H9 (cell line): Measurements from ENCODE around the gene TAS2R46. TPM values are rescaled to one million over a fixed set of nuclear protein-coding genes. Genes with fewer than 3 reads are reported as not detected.

Experiments used
- DNase-seq: peaks from one replicate; pipeline ENCODE4 v3.0.0-alpha.2; 2017
- H2AFZ ChIP-seq: one replicate; pipeline ENCODE4 v1.6.1; 2013; ENCODE audit warnings: mild to moderate bottlenecking, low read length, control low read depth, moderate library complexity
- H2AK5ac ChIP-seq: 2 replicates; pipeline ENCODE4 v1.6.1; 2013; ENCODE audit warnings: low read length, control low read depth, mixed read lengths; ENCODE audit not compliant: insufficient read length
- H2BK120ac ChIP-seq: one replicate; pipeline ENCODE4 v1.6.1; 2013; ENCODE audit warnings: low read depth, mild to moderate bottlenecking, low read length, control low read depth, inconsistent platforms; ENCODE audit not compliant: poor library complexity, severe bottlenecking
- H2BK12ac ChIP-seq: 2 replicates; pipeline ENCODE4 v1.6.1; 2013; ENCODE audit warnings: low read length, control low read depth, mixed read lengths, low read depth; ENCODE audit not compliant: insufficient read length
- H2BK15ac ChIP-seq: 2 replicates; pipeline ENCODE4 v1.6.1; 2013; ENCODE audit warnings: low read depth, low read length, control low read depth
- H2BK20ac ChIP-seq: one replicate; pipeline ENCODE4 v1.6.1; 2013; ENCODE audit warnings: low read depth, mild to moderate bottlenecking, low read length, control low read depth, inconsistent platforms; ENCODE audit not compliant: poor library complexity, severe bottlenecking
- H2BK5ac ChIP-seq: 2 replicates; pipeline ENCODE4 v1.6.1; 2013; ENCODE audit warnings: low read length, control low read depth, mixed read lengths; ENCODE audit not compliant: insufficient read length
- H3K14ac ChIP-seq: 2 replicates; pipeline ENCODE4 v1.6.1; 2013; ENCODE audit warnings: low read length, control low read depth; ENCODE audit not compliant: insufficient read depth
- H3K18ac ChIP-seq: 2 replicates; pipeline ENCODE4 v1.6.1; 2013; ENCODE audit warnings: low read depth, mild to moderate bottlenecking, mixed read lengths, low read length, control low read depth; ENCODE audit not compliant: insufficient read length
- H3K23ac ChIP-seq: 2 replicates; pipeline ENCODE4 v1.6.1; 2013; ENCODE audit warnings: low read length, control low read depth, mixed read lengths, low read depth; ENCODE audit not compliant: insufficient read length
- H3K23me2 ChIP-seq: 2 replicates; pipeline ENCODE4 v1.6.1; 2013; ENCODE audit warnings: low read depth, mild to moderate bottlenecking, mixed read lengths, low read length, control low read depth; ENCODE audit not compliant: insufficient read length, poor library complexity, severe bottlenecking
- H3K27ac ChIP-seq: 2 replicates; pipeline ENCODE4 v1.5.1; 2013; ENCODE audit warnings: low read length, control low read depth, mixed read lengths, low read depth; ENCODE audit not compliant: insufficient read length
- H3K27me3 ChIP-seq: 2 replicates; pipeline ENCODE4 v1.6.1; 2013; ENCODE audit warnings: low read length, control low read depth, inconsistent platforms; ENCODE audit not compliant: insufficient read depth
- H3K4ac ChIP-seq: 2 replicates; pipeline ENCODE4 v1.6.1; 2013; ENCODE audit warnings: low read depth, mild to moderate bottlenecking, control low read depth, inconsistent platforms, low read length, moderate library complexity
- H3K4me1 ChIP-seq: 2 replicates; pipeline ENCODE4 v1.6.1; 2013; ENCODE audit warnings: low read length, control low read depth, inconsistent platforms; ENCODE audit not compliant: insufficient read depth
- H3K4me2 ChIP-seq: 2 replicates; pipeline ENCODE4 v1.6.1; 2013; ENCODE audit warnings: low read length, control low read depth, mixed read lengths; ENCODE audit not compliant: insufficient read length, insufficient read depth
- H3K56ac ChIP-seq: 2 replicates; pipeline ENCODE4 v1.6.1; 2013; ENCODE audit warnings: low read depth, mild to moderate bottlenecking, mixed read lengths, low read length, control low read depth; ENCODE audit not compliant: insufficient read length
- H3K79me1 ChIP-seq: 2 replicates; pipeline ENCODE4 v1.6.1; 2013; ENCODE audit warnings: low read depth, mild to moderate bottlenecking, moderate library complexity, low read length, control low read depth, inconsistent platforms; ENCODE audit not compliant: insufficient read depth, poor library complexity, severe bottlenecking
- H3K79me2 ChIP-seq: 2 replicates; pipeline ENCODE4 v1.6.1; 2013; ENCODE audit warnings: low read length, control low read depth, inconsistent platforms; ENCODE audit not compliant: insufficient read depth
- H3K9ac ChIP-seq: 2 replicates; pipeline ENCODE4 v1.6.1; 2013; ENCODE audit warnings: low read length, control low read depth, mixed read lengths; ENCODE audit not compliant: insufficient read length; ENCODE audit errors: extremely low read depth
- H3K9me3 ChIP-seq: one replicate; pipeline ENCODE4 v1.6.1; 2013; ENCODE audit warnings: low read depth, low read length, inconsistent platforms; ENCODE audit not compliant: control insufficient read depth
- H3T11ph ChIP-seq: one replicate; pipeline ENCODE4 v1.6.1; 2013; ENCODE audit warnings: mild to moderate bottlenecking, low read length, control low read depth, inconsistent platforms
- H4K20me1 ChIP-seq: one replicate; pipeline ENCODE4 v1.6.1; 2013; ENCODE audit not compliant: control insufficient read depth, insufficient read length, insufficient read depth
- H4K5ac ChIP-seq: 2 replicates; pipeline ENCODE4 v1.6.1; 2013; ENCODE audit warnings: low read depth, mild to moderate bottlenecking, mixed read lengths, low read length, control low read depth; ENCODE audit not compliant: insufficient read length
- H4K8ac ChIP-seq: replicated peaks from 2 replicates; pipeline ENCODE4 v1.6.1; 2013; ENCODE audit warnings: low read length, control low read depth, mixed read lengths, low read depth; ENCODE audit not compliant: insufficient read length
- H4K91ac ChIP-seq: 2 replicates; pipeline ENCODE4 v1.6.1; 2013; ENCODE audit warnings: low read depth, mild to moderate bottlenecking, moderate library complexity, mixed read lengths, low read length, control low read depth; ENCODE audit not compliant: insufficient read length
- H3K27ac Mint-ChIP-seq, 3 experiments: 2 replicates in 2 of 3; 3 replicates in 1 of 3; pipeline ENCODE4 v1.8.0; 2020 to 2021; ENCODE audit warnings: mixed read lengths in 3 of 3, mild to moderate bottlenecking in 1 of 3, moderate library complexity in 1 of 3
- H3K27me3 Mint-ChIP-seq: 2 replicates; pipeline ENCODE4 v1.8.0; 2021; ENCODE audit warnings: low read depth, mild to moderate bottlenecking, moderate library complexity, mixed read lengths
- H3K36me3 Mint-ChIP-seq, 3 experiments: 2 replicates in 2 of 3; 3 replicates in 1 of 3; pipeline ENCODE4 v1.8.0; 2020 to 2021; ENCODE audit warnings: low read depth in 3 of 3, mixed read lengths in 3 of 3; ENCODE audit not compliant: insufficient read depth in 1 of 3
- H3K4me1 Mint-ChIP-seq, 2 experiments: 2 replicates each; pipeline ENCODE4 v1.8.0; 2020; ENCODE audit warnings: mixed read lengths in 2 of 2
- H3K4me3 Mint-ChIP-seq, 2 experiments: 2 replicates in 1 of 2; 3 replicates in 1 of 2; pipeline ENCODE4 v1.8.0; 2020 to 2021; ENCODE audit warnings: mild to moderate bottlenecking in 2 of 2, mixed read lengths in 2 of 2, moderate library complexity in 1 of 2
- H3K9me3 Mint-ChIP-seq, 2 experiments: 2 replicates in 1 of 2; 3 replicates in 1 of 2; pipeline ENCODE4 v1.8.0; 2020; ENCODE audit warnings: mild to moderate bottlenecking in 2 of 2, mixed read lengths in 2 of 2, moderate library complexity in 1 of 2
- CTCF ChIP-seq: fragments of 200-600 bp; sonication (generic); conservative IDR thresholded peaks from 3 replicates; pipeline ENCODE4 v1.8.0; 2021; ENCODE audit warnings: antibody characterized with exemption, mild to moderate bottlenecking
- WGBS: extraction: QIAGEN DNeasy Blood & Tissue Kit; methylation state at CpG from one replicate; pipeline ENCODE4 v1.1.7; 2013; ENCODE audit warnings: missing lambda C conversion rate, low lambda C conversion rate, mixed read lengths; ENCODE audit not compliant: insufficient read length; ENCODE audit errors: extremely low coverage; 5-methylcytosine and 5-hydroxymethylcytosine counted together
- total RNA-seq: library from RNA; stranded (reverse); gene quantifications from 2 replicates; pipeline ENCODE4 v1.2.1, GENCODE V29; 2021

The TAS2R46 gene
- total RNA-seq, 1 experiment from 2014 or later = 1.2 TPM

GRCh38 chr12:11085419-11085818, 23.3 kb upstream of the TAS2R46 start:
- H3K23ac ChIP-seq = no peak overlapping the region
- no peak for TF ChIP-seq CTCF
- no peak overlapping the region for H3K4me2 ChIP-seq
- H2BK12ac ChIP-seq = no peak overlapping the region
- H3K27ac ChIP-seq = no peak overlapping the region
- H3K4ac ChIP-seq = no peak overlapping the region
- Mint-ChIP-seq H3K36me3 (peaks cover 14 to 22% (median 19%) of the 10 kb centered on the region in 3 experiments), H3K4me1 (no peaks in the 10 kb centered on the region), H3K27me3 (no peaks in the 10 kb centered on the region), H3K9me3 (peaks cover 14% of the 10 kb centered on the region in 2 experiments), H3K4me3 (no peak overlapping the region), H3K27ac (no peak overlapping the region)
- H4K8ac ChIP-seq = no peak overlapping the region
- no peak overlapping the region for H2BK15ac ChIP-seq
- no peak overlapping the region for H2AFZ ChIP-seq
- no peak overlapping the region for H4K5ac ChIP-seq
- H3K23me2 ChIP-seq = no peaks in the 10 kb centered on the region
- H3K14ac ChIP-seq = no peak overlapping the region
- no peaks in the 10 kb centered on the region for H3K79me1 ChIP-seq
- no peak overlapping the region for H3K9ac ChIP-seq
- H3T11ph ChIP-seq = no peak overlapping the region
- H3K18ac ChIP-seq = no peak overlapping the region
- WGBS = no CpG with 5 or more reads among the region's 3 CpGs
- no peaks in the 10 kb centered on the region for H3K79me2 ChIP-seq
- no peaks in the 10 kb centered on the region for H4K20me1 ChIP-seq
- H3K9me3 ChIP-seq = no peaks in the 10 kb centered on the region
- H3K27me3 ChIP-seq = no peaks in the 10 kb centered on the region
- H4K91ac ChIP-seq = no peak overlapping the region
- no peak overlapping the region for H2BK120ac ChIP-seq
- H2BK20ac ChIP-seq = no peak overlapping the region
- DNase-seq = no peak
- no peak overlapping the region for H2AK5ac ChIP-seq
- no peak overlapping the region for H2BK5ac ChIP-seq
- no peaks in the 10 kb centered on the region for H3K4me1 ChIP-seq
- no peak overlapping the region for H3K56ac ChIP-seq
